Upper lobe of left lung (tissue), 4 donors: Measurements from ENCODE around the gene NUP62CL.

Experiments used
- EP300 ChIP-seq, 4 donors: sonication (generic); formaldehyde crosslinking; IDR thresholded peaks; one replicate each; pipeline ENCODE4 v1.5.1; 2017; ENCODE audit warnings: antibody characterized with exemption in 4 of 4, control low read depth in 2 of 4
- POLR2AphosphoS5 ChIP-seq, 2 donors: sonication (generic); formaldehyde crosslinking; IDR thresholded peaks; one replicate each; pipeline ENCODE4 v1.5.1; 2017; ENCODE audit warnings: antibody characterized with exemption in 2 of 2
- TF ChIP-seq, protein P1 (sequence below), 6 experiments: fragments of 450-650 bp in 4 of 6; fragments of 200-600 bp in 2 of 6; sonication (generic) in 2 of 6; IDR thresholded peaks; one replicate each; pipeline ENCODE4 v1.5.1; 2016 to 2019; ENCODE audit warnings: antibody characterized with exemption in 6 of 6

DNA sequence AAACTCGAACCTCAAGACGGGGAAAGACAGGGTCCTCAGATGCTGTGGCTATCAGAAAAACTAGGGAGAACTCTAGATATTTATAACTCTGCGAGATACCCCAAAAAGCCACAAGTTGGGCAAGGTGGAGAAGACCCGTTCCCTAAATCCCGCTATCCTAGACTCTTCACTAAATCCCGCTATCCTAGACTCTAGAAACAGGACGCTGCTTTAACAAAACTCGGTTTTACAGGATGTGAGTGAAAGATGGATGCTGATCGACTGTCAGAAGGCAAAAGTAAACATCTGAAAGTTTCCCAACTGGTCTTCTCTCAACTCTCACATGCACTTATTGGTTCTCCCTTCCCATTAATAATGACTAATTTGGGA is 448 bp upstream of the NUP62CL start:
- TF ChIP-seq, protein P1, sequence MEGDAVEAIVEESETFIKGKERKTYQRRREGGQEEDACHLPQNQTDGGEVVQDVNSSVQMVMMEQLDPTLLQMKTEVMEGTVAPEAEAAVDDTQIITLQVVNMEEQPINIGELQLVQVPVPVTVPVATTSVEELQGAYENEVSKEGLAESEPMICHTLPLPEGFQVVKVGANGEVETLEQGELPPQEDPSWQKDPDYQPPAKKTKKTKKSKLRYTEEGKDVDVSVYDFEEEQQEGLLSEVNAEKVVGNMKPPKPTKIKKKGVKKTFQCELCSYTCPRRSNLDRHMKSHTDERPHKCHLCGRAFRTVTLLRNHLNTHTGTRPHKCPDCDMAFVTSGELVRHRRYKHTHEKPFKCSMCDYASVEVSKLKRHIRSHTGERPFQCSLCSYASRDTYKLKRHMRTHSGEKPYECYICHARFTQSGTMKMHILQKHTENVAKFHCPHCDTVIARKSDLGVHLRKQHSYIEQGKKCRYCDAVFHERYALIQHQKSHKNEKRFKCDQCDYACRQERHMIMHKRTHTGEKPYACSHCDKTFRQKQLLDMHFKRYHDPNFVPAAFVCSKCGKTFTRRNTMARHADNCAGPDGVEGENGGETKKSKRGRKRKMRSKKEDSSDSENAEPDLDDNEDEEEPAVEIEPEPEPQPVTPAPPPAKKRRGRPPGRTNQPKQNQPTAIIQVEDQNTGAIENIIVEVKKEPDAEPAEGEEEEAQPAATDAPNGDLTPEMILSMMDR (IDR thresholded peaks at IDR 0.05): no peak
- TF ChIP-seq POLR2AphosphoS5 (IDR thresholded peaks at IDR 0.05) (no peak), EP300 (IDR thresholded peaks at IDR 0.05) (no peak)
